HL-60 (cell line): Measurements from ENCODE around the gene HLA-DOB.
"Not testable (repeated sequence)": the region's sequence is repeated elsewhere in the genome, so short reads cannot be mapped to it uniquely, and the experiment has no call there.

Source experiments
- DNase-seq, 2 experiments: peaks; one replicate each; pipeline ENCODE4 v3.0.0-alpha.2; 2010 to 2020; ENCODE audit warnings: low read depth in 1 of 2, low spot score in 1 of 2
- H3K27ac ChIP-seq: fragments of 250-450 bp; sonication (Bioruptor Pico); replicated peaks from 2 replicates; pipeline ENCODE4 v1.5.1; 2020; ENCODE audit warnings: mild to moderate bottlenecking, moderate library complexity
- H3K27me3 ChIP-seq: fragments of 250-450 bp; sonication (Bioruptor Pico); 2 replicates; pipeline ENCODE4 v1.5.1; 2021; ENCODE audit warnings: mild to moderate bottlenecking, moderate library complexity; ENCODE audit not compliant: insufficient read depth, poor library complexity, severe bottlenecking
- H3K4me3 ChIP-seq: replicated peaks from 2 replicates; pipeline ENCODE4 v1.5.1; 2011; ENCODE audit warnings: mild to moderate bottlenecking, control low read depth, low read length; ENCODE audit not compliant: insufficient read depth
- GABPA ChIP-seq: IDR thresholded peaks from 2 replicates; pipeline ENCODE4 v1.6.1; 2012; ENCODE audit warnings: low read depth
- POLR2AphosphoS5 ChIP-seq: IDR thresholded peaks from 2 replicates; pipeline ENCODE4 v1.6.1; 2012; ENCODE audit warnings: low read depth
- REST ChIP-seq: IDR thresholded peaks from 2 replicates; pipeline ENCODE4 v1.6.1; 2012; ENCODE audit warnings: low read depth; ENCODE audit not compliant: insufficient replicate concordance
- SPI1 ChIP-seq: IDR thresholded peaks from 2 replicates; pipeline ENCODE4 v1.6.1; 2012; ENCODE audit warnings: low read depth, mild to moderate bottlenecking, borderline replicate concordance
- TF ChIP-seq, protein P1 (sequence below): IDR thresholded peaks from one replicate; pipeline ENCODE4 v1.5.1; 2011; ENCODE audit warnings: low read length, control low read depth, inconsistent platforms; ENCODE audit not compliant: insufficient read depth

HLA-DOB gene

GRCh38 chr6:32790306-32790705 is 26.5 kb downstream of the HLA-DOB start:
- no peak overlapping the region for H3K27ac ChIP-seq
- TF ChIP-seq SPI1 (no peak), REST (no peak), POLR2AphosphoS5 (no peak), GABPA (no peak)
- TF ChIP-seq, protein P1, sequence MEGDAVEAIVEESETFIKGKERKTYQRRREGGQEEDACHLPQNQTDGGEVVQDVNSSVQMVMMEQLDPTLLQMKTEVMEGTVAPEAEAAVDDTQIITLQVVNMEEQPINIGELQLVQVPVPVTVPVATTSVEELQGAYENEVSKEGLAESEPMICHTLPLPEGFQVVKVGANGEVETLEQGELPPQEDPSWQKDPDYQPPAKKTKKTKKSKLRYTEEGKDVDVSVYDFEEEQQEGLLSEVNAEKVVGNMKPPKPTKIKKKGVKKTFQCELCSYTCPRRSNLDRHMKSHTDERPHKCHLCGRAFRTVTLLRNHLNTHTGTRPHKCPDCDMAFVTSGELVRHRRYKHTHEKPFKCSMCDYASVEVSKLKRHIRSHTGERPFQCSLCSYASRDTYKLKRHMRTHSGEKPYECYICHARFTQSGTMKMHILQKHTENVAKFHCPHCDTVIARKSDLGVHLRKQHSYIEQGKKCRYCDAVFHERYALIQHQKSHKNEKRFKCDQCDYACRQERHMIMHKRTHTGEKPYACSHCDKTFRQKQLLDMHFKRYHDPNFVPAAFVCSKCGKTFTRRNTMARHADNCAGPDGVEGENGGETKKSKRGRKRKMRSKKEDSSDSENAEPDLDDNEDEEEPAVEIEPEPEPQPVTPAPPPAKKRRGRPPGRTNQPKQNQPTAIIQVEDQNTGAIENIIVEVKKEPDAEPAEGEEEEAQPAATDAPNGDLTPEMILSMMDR = no peak
- DNase-seq = no peak
- no peak overlapping the region for H3K4me3 ChIP-seq
- peaks cover 22% of the 10 kb centered on the region for H3K27me3 ChIP-seq

DNA sequence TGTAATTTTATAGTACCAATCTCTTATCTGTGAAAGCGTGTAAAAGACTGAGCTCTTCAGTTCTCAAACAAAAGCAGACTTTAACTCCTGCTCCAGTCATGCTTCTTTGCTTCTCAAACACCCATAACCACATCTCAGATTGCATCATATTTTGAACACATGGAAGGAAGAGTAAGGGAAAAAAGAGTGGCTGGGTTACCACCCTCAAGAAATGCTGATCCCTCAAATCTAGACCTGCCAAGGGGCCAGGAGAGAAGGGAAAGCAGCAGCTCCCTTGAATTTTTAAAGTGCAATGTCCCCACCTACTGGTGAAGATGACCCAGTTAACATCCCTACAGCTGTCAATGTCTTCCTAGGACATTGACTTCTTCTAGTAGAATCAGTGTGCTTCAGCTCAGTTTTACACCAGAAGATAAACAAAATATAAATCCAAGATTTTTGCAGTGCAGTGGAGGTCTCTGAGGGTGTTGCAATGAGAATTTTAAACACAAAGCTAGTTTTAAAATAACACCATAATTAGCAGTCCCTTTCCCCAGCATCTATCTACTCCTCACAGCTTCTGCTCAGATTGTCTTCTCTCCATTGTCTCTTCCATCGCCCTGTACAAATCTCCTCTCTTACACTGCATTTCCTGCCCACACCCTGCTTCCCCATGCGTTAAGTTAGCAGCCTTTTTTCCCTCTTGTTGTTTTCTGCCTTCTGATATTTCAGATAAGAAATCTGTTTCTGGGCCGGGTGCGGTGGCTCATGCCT is 30.8 kb downstream of the HLA-DOB start:
- Histone ChIP-seq H3K4me3 (no peak overlapping the region), H3K27ac (no peak overlapping the region), H3K27me3 (peaks cover 22% of the 10 kb centered on the region)
- TF ChIP-seq, protein P1 = peak; percentile 39
- no peak for TF ChIP-seq POLR2AphosphoS5
- TF ChIP-seq GABPA = no peak
- TF ChIP-seq SPI1 = no peak
- peak in 1 of 2 experiments; percentile 58 for DNase-seq

GRCh38 chr6:32782923-32783322 is 33.9 kb downstream of the HLA-DOB start:
- peaks cover 16% of the 10 kb centered on the region for H3K27me3 ChIP-seq
- not testable (repeated sequence) for H3K4me3 ChIP-seq, H3K27ac ChIP-seq, DNase-seq

DNA sequence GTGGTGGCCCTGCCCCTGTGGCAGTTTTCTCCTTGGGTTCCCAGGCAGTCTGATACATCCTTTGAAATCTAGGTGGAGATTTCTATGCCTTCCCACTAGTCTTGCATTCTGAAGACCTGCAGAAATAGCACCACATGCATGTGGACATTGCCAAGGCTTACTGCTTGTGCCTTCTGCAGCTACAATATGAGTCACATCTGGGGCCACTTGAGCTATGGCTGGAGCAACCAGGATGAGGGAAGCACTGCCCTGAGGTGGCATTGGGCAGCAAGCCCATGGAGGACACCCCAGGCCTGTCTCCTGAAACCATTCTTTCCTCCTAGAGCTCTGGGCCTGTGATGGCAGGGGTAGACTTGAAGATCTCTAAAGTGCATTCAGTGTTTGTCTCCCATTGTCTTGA is 37.8 kb downstream of the HLA-DOB start:
- TF ChIP-seq, protein P1 = no peak
- no peak for TF ChIP-seq GABPA
- TF ChIP-seq SPI1 = no peak
- TF ChIP-seq POLR2AphosphoS5 = no peak
- no peak for TF ChIP-seq REST
- no peak overlapping the region for H3K27ac ChIP-seq
- no peak for DNase-seq

More for the DNA sequence above, 37.8 kb downstream of the HLA-DOB start:
- Histone ChIP-seq H3K27me3 (no peaks in the 10 kb centered on the region), H3K4me3 (no peak overlapping the region)
